HUES64 (cell line): ENCODE measurements around the gene ETV6.

Source experiments
- H3K27ac ChIP-seq: 2 replicates; pipeline ENCODE4 v1.7.0; 2013; ENCODE audit warnings: low read depth, low read length, inconsistent platforms
- H3K27me3 ChIP-seq: 2 replicates; pipeline ENCODE4 v1.6.1; 2013; ENCODE audit warnings: mild to moderate bottlenecking, low read length; ENCODE audit not compliant: insufficient read depth
- H3K36me3 ChIP-seq: 2 replicates; pipeline ENCODE4 v1.6.1; 2013; ENCODE audit warnings: mild to moderate bottlenecking, low read length; ENCODE audit not compliant: insufficient read depth
- H3K4me1 ChIP-seq: 2 replicates; pipeline ENCODE4 v1.6.1; 2013; ENCODE audit warnings: mild to moderate bottlenecking, low read length, moderate library complexity; ENCODE audit not compliant: insufficient read depth
- H3K4me3 ChIP-seq: 2 replicates; pipeline ENCODE4 v1.5.1; 2013; ENCODE audit warnings: mild to moderate bottlenecking, low read length, moderate library complexity
- H3K9ac ChIP-seq: 2 replicates; pipeline ENCODE4 v1.6.1; 2013; ENCODE audit warnings: mild to moderate bottlenecking, low read depth, low read length
- H3K9me3 ChIP-seq: 2 replicates; pipeline ENCODE4 v1.6.1; 2013; ENCODE audit warnings: low read depth, low read length; ENCODE audit not compliant: insufficient read depth
- WGBS: fragments of 150-250, 120-280 bp; methylation state at CpG from one replicate; pipeline ENCODE4 v1.1.7; 2013; ENCODE audit warnings: missing lambda C conversion rate; 5-methylcytosine and 5-hydroxymethylcytosine counted together

Gene ETV6

DNA sequence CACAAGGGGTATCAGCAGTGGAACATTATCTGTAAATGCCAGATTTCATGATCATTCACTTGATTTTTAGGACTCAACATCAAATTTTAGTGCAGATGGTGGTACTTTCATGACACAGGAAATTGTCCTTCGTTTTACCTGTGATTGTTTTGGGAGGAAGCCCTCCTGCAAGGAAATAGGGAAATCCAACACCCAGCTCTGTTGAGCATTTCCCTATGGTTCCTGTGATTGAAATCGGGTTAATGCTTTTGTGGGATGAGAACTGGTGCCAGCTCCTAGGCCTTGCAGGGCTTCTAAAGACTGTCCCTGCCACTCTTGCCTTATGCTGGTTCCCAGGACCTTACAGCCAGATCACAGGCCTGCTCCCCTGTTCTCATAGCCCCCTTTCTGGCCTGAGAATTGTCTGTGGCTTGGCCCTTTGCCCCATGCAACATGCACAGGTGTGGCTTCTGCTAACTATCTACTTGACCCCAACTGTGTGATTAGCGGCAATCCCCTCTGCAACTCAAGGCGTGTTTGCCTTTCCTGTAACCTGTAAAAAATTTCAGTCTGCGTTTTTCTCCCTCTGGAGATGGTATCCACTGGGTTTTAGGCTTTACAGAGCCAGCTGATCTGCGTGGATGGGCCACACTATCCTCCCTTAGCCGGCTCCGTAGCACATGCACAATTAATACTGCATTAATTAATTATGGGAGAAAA is 112.5 kb downstream of the ETV6 start:
- WGBS: 88% methylated on average over 6 of the region's 8 CpGs
- Histone ChIP-seq H3K27ac (no peak overlapping the region), H3K4me3 (no peak overlapping the region), H3K4me1 (peaks cover 37% of the 10 kb centered on the region), H3K36me3 (no peaks in the 10 kb centered on the region; the same call in 1 of the 2 replicates), H3K27me3 (no peaks in the 10 kb centered on the region), H3K9me3 (no peaks in the 10 kb centered on the region), H3K9ac (no peak overlapping the region)

DNA sequence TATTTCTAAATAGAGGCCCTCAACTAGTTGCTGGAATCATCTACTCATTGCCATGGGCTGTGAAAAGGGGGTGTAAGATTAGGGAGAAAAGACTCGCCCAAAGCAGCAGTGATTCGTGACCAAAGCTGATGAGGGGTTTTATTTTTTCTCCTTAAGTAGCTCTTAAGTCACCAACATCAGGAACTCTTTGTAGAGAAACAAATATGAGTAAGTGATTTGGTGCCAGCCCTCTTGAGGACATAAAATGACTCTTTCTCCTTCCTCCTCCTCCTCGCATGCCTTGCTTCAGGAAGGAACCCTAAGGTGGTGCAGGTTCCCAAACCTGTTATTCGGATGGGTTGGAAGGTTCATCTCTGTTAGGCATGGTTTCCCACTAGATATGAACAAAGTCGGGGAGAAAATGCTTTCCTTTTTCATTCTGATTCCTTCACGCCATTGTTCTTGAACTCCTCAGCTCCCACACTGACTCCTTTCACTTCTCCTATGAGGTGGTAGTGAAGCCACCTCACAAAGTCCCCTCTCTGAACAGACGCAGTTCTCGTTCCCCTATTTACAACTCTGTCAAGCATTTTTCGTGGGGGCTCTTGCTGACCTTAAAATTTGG is 113.4 kb downstream of the ETV6 start:
- no peaks in the 10 kb centered on the region for H3K27me3 ChIP-seq
- H3K4me1 ChIP-seq: peaks cover 37% of the 10 kb centered on the region
- no peak overlapping the region for H3K9ac ChIP-seq
- no peak overlapping the region for H3K27ac ChIP-seq
- no peak overlapping the region for H3K4me3 ChIP-seq
- H3K36me3 ChIP-seq: no peaks in the 10 kb centered on the region
- 93% methylated on average over 9 of the region's 9 CpGs for WGBS
- no peaks in the 10 kb centered on the region for H3K9me3 ChIP-seq

DNA sequence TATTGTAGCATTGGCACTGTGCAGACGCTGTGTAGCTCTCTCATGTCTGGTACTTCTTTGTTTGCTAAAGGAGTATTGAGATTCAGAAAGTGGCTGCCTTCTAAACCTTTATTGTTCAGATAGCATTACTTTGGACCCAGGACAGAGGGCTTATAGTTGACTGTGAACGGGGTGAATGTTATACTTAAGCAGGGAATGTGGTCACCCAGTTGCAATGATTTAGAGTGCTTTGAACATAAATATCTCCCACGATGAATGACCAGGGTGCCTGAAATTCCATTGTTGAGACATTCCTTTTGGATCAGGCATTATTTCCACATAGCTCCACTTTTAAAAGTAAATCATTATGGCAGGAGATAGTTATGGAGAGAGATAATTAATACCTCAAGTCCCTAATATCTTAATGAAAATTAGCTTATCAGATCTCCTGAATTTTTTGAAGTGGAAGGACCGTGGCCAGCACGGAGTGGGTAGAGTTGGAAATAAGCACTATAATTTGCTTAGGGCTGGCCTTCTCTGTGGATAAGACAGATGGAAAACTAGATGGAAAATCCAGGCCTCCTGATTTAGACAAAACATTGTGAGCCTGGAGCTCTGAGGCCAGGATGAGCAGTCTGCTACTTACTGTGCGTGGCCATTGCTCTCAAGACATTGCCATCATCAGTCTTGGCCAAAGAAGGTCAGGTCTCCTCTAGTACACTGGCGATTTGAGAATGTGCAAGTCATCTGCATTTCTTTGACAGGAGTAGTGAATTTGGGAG is 114.5 kb downstream of the ETV6 start:
- H3K27ac ChIP-seq: no peak overlapping the region
- no peaks in the 10 kb centered on the region for H3K27me3 ChIP-seq
- no peaks in the 10 kb centered on the region for H3K9me3 ChIP-seq
- 94% methylated on average over 7 of the region's 7 CpGs for WGBS
- H3K4me1 ChIP-seq: peaks cover 33% of the 10 kb centered on the region
- H3K4me3 ChIP-seq: no peak overlapping the region
- no peaks in the 10 kb centered on the region for H3K36me3 ChIP-seq
- no peak overlapping the region for H3K9ac ChIP-seq

DNA sequence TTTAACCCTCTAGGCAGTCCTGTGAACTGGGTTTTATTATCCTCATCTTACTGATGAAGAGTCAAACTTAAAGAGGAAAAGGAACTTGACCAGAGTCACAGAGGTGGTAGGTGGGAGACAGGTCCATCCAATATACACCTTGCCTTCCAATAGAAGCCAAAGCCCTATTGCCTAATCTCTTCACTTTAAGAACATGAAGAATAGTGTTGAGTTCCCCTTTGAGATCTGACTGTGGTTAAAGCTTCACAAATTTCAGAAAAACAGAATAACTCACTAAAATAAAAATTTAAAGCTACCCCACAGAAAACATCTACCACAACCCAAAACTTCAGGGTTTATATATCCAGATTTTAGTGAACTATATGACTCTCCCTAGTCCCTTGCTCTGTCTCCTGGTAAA is 115.4 kb downstream of the ETV6 start:
- H3K4me3 ChIP-seq: no peak overlapping the region
- no peaks in the 10 kb centered on the region for H3K27me3 ChIP-seq
- no peaks in the 10 kb centered on the region for H3K9me3 ChIP-seq
- H3K4me1 ChIP-seq: peaks cover 25% of the 10 kb centered on the region
- H3K36me3 ChIP-seq: no peaks in the 10 kb centered on the region
- no peak overlapping the region for H3K9ac ChIP-seq
- no peak overlapping the region for H3K27ac ChIP-seq

DNA sequence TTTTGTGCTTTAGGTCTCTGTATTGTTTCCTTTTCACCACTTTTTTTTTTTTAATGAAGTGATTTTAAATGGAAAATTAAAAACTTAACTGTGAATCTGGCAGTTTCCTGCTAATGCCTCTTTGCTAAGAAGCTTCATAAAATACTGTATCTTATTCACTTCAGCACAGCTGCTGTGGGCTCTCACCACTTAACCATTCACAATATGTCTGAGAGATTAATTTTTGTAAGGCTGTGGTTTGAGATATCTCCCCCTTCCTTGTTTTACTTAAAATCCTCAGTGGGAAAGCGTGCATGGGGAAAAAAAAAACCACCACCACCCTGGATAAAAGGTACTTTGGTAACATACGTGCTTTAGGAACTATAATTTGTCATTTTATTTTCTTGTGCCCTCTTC is 115.9 kb downstream of the ETV6 start:
- Histone ChIP-seq H3K36me3 (no peaks in the 10 kb centered on the region), H3K4me3 (no peak overlapping the region), H3K9ac (no peak overlapping the region), H3K27me3 (no peaks in the 10 kb centered on the region), H3K9me3 (no peaks in the 10 kb centered on the region), H3K4me1 (peaks cover 25% of the 10 kb centered on the region), H3K27ac (no peak overlapping the region)
- 86% methylated on average over 2 of the region's 2 CpGs for WGBS

DNA sequence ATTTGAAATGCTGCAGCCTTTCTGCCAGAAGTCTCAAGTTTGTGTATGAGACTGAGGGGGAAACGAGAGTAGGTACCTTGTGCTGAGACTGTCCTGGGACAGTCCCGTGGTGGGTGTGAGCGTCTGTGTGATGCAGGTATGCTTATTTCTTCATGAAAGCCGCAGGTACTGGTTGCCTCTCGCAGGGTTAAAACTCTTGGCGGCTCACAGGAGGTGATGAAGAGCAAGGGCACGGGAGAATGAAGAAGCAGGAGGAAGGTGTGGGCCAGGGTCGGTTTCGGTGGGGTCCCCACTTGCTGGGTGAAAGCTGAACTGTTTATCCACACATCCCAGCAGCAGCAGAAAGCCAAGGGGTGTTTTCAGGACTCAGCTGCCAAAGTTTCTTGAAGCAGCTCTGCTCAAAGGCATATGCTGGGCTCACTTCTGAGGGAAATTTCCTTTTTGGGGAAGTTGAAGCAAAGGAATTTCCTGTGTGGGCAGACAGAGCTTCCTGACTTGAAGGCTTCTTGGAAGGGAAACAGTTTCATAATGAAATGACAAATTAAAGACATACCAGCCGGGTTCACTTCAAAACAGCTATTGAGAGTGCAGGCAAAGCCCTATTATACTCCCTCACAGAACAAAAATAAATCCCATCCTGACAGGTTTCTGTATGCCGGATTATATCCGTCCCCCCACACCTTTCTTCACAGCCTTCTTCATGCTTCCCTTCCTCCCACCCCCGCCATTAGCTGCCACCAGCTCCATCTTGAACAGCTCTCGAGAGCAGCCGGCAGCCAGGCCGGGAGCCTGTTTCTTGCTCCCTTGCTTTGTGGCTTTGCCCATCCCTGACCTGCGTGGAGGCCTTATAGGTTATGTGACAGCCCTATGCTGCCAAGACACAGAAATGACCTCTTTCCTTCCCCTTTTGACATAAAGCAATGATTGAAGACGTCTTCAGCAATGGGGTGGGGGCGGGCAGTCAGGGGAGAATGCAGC is 116.6 kb downstream of the ETV6 start:
- H3K36me3 ChIP-seq: no peaks in the 10 kb centered on the region
- H3K9ac ChIP-seq: no peak overlapping the region
- no peak overlapping the region for H3K27ac ChIP-seq
- H3K9me3 ChIP-seq: no peaks in the 10 kb centered on the region
- H3K27me3 ChIP-seq: no peaks in the 10 kb centered on the region
- 79% methylated on average over 19 of the region's 19 CpGs for WGBS
- peaks cover 25% of the 10 kb centered on the region for H3K4me1 ChIP-seq
- no peak overlapping the region for H3K4me3 ChIP-seq

DNA sequence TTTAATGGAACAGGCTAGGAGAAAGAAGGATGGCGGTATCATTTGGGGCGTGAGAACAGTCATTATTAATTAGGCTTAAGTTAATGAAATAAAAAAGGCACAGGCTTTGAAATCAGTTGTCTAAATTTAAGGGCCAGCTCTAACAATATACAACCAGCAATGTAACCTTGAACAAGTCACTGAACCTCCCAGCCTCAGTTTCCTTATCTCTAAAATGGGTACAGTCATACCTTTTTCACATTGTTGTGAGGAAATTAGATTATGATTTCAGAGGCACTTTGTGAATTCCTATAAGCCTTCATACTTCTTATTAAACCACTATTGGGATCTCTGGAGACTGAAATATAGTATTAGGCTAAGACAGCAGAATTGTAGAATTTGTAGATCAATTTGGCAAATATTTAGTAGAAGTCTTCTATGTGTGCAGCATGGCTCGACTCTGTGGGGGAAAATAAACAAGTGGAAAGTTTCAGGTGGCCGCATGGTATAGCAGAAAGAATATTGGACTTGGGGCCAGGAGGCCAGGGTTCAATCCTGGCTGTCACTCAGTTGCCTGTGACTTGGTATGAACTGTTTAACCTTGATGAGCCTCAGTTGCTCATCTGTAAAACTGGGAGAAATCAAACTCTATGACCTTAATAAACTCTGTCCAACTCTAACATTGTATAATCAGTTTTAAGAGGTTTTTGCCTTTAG is 117.7 kb downstream of the ETV6 start:
- Histone ChIP-seq H3K9ac (no peak overlapping the region), H3K27me3 (no peaks in the 10 kb centered on the region), H3K4me3 (no peak overlapping the region), H3K9me3 (no peaks in the 10 kb centered on the region), H3K4me1 (peaks cover 25% of the 10 kb centered on the region), H3K27ac (no peak overlapping the region), H3K36me3 (no peaks in the 10 kb centered on the region)
- whole genome bisulfite sequencing: 95% methylated on average over 4 of the region's 4 CpGs

DNA sequence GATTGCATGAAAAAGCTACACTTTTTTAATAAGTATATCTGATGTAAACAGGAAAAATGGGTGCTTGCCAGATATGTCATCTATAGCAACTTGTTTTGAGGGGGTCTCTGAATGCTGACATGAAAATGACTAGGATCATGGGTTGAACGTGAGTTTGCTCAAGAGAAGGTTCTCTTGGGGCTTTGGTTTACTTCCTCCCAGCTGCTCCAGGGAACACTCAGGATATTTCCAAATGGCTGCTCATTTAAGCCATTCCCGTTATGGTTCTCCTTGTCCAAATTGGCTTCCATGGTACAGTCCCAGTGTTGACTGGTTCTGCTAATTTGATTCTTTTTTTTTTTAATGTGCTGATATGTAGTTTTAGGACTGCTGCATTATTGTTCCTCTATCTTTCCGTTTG is 118.3 kb downstream of the ETV6 start:
- H3K9me3 ChIP-seq: no peaks in the 10 kb centered on the region
- 93% methylated on average over 3 of the region's 3 CpGs for WGBS
- H3K27ac ChIP-seq: no peak overlapping the region
- H3K9ac ChIP-seq: no peak overlapping the region
- H3K27me3 ChIP-seq: no peaks in the 10 kb centered on the region
- no peak overlapping the region for H3K4me3 ChIP-seq
- peaks cover 25% of the 10 kb centered on the region for H3K4me1 ChIP-seq
- no peaks in the 10 kb centered on the region for H3K36me3 ChIP-seq

DNA sequence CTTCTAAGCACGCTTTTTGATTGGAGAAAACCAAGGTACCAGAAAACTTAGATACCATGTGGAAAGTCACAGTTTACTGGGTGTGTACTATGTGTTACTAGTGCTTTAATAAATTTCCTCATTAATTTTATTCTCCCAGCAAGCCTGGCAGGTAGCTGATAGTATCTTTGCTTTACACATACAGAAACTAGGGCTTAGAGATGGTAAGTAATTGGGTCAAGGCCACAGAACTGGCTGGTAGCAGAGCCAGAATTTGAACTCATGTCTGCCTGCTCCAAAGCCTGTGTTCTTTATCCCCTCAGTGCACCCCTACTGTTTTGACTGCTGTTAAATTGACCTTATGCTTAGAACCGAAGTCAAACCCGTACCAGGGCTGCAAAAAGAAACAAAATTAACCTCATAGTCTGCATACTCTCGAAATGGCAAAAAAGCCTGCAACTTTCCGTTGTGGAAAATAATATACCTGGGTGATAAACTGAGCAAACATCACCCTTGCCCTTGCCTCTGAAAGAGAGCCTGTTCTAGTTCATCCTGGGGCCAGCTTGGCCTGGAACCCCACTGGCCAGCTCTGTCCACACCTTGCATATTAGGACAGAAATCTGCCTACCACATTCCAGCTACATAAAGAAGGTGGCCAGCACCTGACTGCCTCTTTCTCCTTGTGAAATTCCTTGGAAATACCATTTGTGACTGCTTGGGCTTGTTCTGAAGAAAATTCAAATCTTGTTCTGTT is 118.9 kb downstream of the ETV6 start:
- WGBS: 90% methylated on average over 5 of the region's 5 CpGs
- peaks cover 25% of the 10 kb centered on the region for H3K4me1 ChIP-seq
- no peaks in the 10 kb centered on the region for H3K36me3 ChIP-seq

More for the DNA sequence above, 118.9 kb downstream of the ETV6 start:
- H3K4me3 ChIP-seq: no peak overlapping the region
- no peak overlapping the region for H3K9ac ChIP-seq
- no peak overlapping the region for H3K27ac ChIP-seq
- H3K9me3 ChIP-seq: no peaks in the 10 kb centered on the region
- no peaks in the 10 kb centered on the region for H3K27me3 ChIP-seq
